Measurements from ENCODE around the gene SLC2A13.

- no peak for TF ChIP-seq EZH2 (IDR thresholded peaks at IDR 0.05)
- TF ChIP-seq POLR2AphosphoS5 (IDR thresholded peaks at IDR 0.05; ENCODE audit: borderline replicate concordance, low read depth, low read length): no peak
These were observed 47.1 kb downstream of the SLC2A13 start for GRCh38 chr12:40058721-40059190.

All from SK-N-MC (cell line).